GM23248 (cell line): ENCODE data around the gene IFNG.

ENCODE experiments used
- EZH2 ChIP-seq: fragments of 200-600 bp; sonication (generic); IDR thresholded peaks from 2 replicates; pipeline ENCODE4 v1.6.1; 2018; ENCODE audit warnings: antibody characterized with exemption, mild to moderate bottlenecking; ENCODE audit not compliant: insufficient read depth, poor library complexity, severe bottlenecking
- EZH2phosphoT487 ChIP-seq: fragments of 200-600 bp; sonication (generic); IDR thresholded peaks from 2 replicates; pipeline ENCODE4 v1.6.1; 2018; ENCODE audit warnings: antibody characterized with exemption, moderate library complexity, mild to moderate bottlenecking, low read depth; ENCODE audit not compliant: insufficient read depth

- TF ChIP-seq EZH2 = no peak
- no peak for TF ChIP-seq EZH2phosphoT487
These were observed 30.3 kb upstream of the IFNG start for GRCh38 chr12:68189821-68190242.
